ENCODE results near the gene CBY1.

Gene CBY1

GRCh38 chr22:38649841-38650522, 6.5 kb upstream of the CBY1 start:
- DNase-seq (ENCODE audit: low spot score), result no peak

GRCh38 chr22:38652859-38653258, 3.6 kb upstream of the CBY1 start:
- no peak for DNase-seq (ENCODE audit: low spot score)

- DNase-seq (ENCODE audit: low spot score), result no peak
Observed at GRCh38 chr22:38653741-38654140, 2.7 kb upstream of the CBY1 start.

- no peak for DNase-seq (ENCODE audit: low spot score)
Observed at GRCh38 chr22:38655519-38656255, 751 bp upstream of the CBY1 start.

GRCh38 chr22:38657045-38657909, 839 bp downstream of the CBY1 start:
- DNase-seq (ENCODE audit: low spot score), result peak; percentile 16

- DNase-seq (ENCODE audit: low spot score), result no peak
Observed at GRCh38 chr22:38674888-38675287, 18.4 kb downstream of the CBY1 start.

GRCh38 chr22:38675833-38676232, 19.4 kb downstream of the CBY1 start:
- DNase-seq (ENCODE audit: low spot score), result no peak

GRCh38 chr22:38681582-38682335, 25.3 kb downstream of the CBY1 start, which contains the start of gene TOMM22:
TSS of gene TOMM22 (plus strand) at chr22:38681957. CDS start at chr22:38681979, 22 bp downstream.
- DNase-seq (ENCODE audit: low spot score), result peak; percentile 80

- no peak for DNase-seq (ENCODE audit: low spot score)
Observed at GRCh38 chr22:38684895-38685294, 28.5 kb downstream of the CBY1 start.

GRCh38 chr22:38685761-38686160, 29.3 kb downstream of the CBY1 start:
- DNase-seq (ENCODE audit: low spot score), result no peak

GRCh38 chr22:38689651-38690050, 33.2 kb downstream of the CBY1 start:
- DNase-seq (ENCODE audit: low spot score), result no peak

- no peak for DNase-seq (ENCODE audit: low spot score)
Observed at GRCh38 chr22:38694049-38694448, 37.6 kb downstream of the CBY1 start.

- DNase-seq (ENCODE audit: low spot score), result no peak
Observed at GRCh38 chr22:38694940-38695339, 38.5 kb downstream of the CBY1 start.

- peak; percentile 45 for DNase-seq (ENCODE audit: low spot score)
Observed at GRCh38 chr22:38696606-38697424, 40.4 kb downstream of the CBY1 start.

- no peak for DNase-seq (ENCODE audit: low spot score)
Observed at GRCh38 chr22:38697425-38698089, 41.1 kb downstream of the CBY1 start.

GRCh38 chr22:38698407-38699094, 42.1 kb downstream of the CBY1 start:
- no peak for DNase-seq (ENCODE audit: low spot score)

GRCh38 chr22:38699143-38699542, 42.7 kb downstream of the CBY1 start:
- DNase-seq (ENCODE audit: low spot score), result no peak

- DNase-seq (ENCODE audit: low spot score), result no peak
Observed at GRCh38 chr22:38699784-38700183, 43.3 kb downstream of the CBY1 start.

GRCh38 chr22:38700270-38700788, 43.9 kb downstream of the CBY1 start:
- peak; percentile 13 for DNase-seq (ENCODE audit: low spot score)

All from CD4-positive, alpha-beta T cell treated with Interleukin-6 at 100 ng/mL for 8 hours (primary cell).